ENCODE results near the gene NRXN2.
"Not testable (repeated sequence)": the region's sequence is repeated elsewhere in the genome, so short reads cannot be mapped to it uniquely, and the experiment has no call there.

Gene NRXN2

GRCh38 chr11:64719406-64719805 is 3.6 kb downstream of the NRXN2 start:
- DNase-seq = no peak

DNA sequence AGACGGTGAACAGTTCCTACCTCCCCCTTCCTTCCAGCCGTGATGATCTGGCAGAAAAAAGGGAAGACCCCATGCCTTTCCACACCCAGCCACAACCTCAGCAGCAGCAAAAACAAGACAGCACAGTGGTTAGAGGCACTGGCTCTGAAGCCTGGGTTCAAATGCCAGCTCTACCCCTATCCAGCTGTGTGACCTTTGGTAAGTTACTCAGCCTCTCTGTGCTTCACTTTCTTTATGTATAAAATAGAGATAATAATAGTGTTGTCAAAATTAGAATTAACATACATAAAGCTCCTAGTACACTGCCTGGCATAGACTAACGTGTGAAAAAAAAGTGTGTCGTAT is 4.2 kb downstream of the NRXN2 start:
- no peak for DNase-seq

DNA sequence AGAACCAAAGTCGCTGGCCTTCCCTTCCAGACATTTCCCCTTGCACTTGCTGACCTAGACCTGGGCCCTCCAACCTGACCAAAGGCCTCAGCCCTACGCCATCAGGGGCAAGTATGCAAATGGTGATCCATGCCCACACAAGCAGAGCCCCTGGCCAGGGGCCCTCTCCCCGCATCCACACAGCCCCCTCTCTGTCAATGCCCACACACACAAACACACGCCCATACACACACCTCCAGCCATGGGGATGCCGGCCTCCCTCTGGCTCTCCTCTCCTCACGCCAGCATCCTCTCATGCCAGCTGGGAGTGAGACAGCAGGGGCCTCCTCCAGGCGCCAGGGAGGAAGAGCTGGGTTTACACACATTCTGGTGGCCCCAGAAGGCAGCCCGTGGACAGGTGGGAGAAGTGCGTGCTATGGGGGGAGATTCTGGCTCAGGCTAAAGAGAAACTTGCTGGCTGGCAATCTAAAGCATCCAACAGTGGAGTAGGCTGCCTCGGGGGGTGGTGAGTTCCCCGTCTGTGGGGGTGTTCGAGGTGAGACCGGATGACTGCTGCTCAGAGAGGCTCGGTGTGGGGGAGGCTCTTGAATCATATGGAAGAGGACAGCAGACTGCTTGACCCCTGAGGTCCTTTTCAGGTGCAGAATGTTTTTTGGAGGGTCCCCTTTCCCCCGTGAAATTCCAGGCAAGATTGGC is 4.8 kb downstream of the NRXN2 start:
- DNase-seq = no peak

GRCh38 chr11:64717268-64717578 is 5.8 kb downstream of the NRXN2 start:
- no peak for DNase-seq

- no peak for DNase-seq
These were observed 6.3 kb downstream of the NRXN2 start for GRCh38 chr11:64716473-64717267.

GRCh38 chr11:64715756-64716472 is 7.1 kb downstream of the NRXN2 start:
- DNase-seq = no peak

- DNase-seq = no peak
These were observed 7.9 kb downstream of the NRXN2 start for GRCh38 chr11:64715110-64715509.

DNA sequence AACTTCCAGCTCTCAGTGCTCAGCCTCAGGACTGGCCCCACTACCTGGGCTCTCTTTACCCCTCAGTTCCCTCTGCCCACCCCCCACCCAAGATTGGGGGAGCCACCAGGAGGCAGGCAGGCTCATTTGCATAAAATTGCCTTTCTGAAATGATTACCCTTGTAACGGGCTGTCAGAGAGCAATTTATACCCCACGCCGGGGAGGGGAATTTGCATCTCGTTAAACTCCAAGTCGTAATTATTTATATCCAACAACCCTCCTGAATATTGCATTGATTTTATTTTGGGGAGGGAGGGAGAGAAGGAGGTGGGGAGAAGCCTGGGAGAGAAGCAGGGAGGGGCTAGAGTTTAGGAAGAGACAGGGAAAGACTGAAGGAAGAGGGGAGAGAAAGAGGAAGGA is 8.3 kb downstream of the NRXN2 start:
- DNase-seq = no peak

GRCh38 chr11:64713781-64714363 is 9.1 kb downstream of the NRXN2 start:
- no peak for DNase-seq

DNA sequence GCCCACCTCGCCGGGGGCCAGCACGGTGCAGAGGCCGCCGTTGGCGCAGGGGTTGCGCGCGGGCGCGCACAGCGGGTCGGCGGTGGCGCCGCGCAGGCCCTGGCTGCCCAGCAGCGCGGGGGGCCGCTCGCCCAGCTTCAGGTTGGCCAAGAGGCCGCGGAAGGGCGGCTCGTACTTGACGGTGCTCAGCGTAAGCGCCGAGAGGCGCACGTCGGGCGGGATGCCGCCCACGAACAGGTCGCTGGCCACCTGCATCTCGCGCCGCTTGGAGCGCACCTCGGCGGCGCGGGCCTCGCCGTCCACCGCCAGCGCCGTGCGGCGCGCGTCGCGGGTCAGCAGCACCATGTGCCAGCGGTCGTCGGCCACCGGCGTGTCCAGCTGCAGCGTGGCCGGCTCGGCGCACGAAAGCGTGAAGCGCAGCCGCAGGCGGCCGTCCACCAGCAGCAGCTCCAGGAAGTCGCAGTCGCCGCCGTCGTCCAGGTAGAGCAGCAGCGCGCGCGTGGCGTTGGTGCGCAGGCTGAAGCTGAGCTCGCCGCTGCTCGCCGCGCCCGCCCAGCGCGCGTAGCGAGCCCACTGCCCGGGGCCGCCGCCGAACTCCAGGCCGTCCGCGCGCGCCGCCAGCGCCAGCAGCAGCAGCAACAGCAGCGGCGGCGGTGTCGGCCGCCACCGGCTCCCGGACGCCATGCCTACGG is 9.8 kb downstream of the NRXN2 start:
- no peak for DNase-seq

- DNase-seq = no peak
These were observed 10.5 kb downstream of the NRXN2 start for GRCh38 chr11:64712430-64713015.

DNA sequence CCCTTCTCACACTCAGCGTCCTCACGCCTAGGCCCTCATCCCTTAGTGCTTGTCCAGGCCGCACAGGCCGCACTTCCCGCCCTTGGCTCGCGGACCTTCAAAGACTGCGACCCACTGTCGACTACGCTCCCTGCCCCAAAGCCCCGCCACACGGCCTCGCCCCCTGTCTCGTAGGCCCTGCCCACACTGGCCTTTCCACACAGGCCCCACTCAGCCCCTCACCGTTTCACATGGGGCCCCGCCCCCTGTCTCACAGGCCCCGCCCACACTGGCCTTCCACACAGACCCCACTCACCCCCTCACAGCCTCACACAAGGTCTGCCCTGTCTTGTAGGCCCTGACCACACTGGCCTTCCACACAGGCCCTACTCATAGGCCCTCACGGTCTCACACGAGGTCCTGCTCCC is 11.0 kb downstream of the NRXN2 start:
- DNase-seq = no peak

DNA sequence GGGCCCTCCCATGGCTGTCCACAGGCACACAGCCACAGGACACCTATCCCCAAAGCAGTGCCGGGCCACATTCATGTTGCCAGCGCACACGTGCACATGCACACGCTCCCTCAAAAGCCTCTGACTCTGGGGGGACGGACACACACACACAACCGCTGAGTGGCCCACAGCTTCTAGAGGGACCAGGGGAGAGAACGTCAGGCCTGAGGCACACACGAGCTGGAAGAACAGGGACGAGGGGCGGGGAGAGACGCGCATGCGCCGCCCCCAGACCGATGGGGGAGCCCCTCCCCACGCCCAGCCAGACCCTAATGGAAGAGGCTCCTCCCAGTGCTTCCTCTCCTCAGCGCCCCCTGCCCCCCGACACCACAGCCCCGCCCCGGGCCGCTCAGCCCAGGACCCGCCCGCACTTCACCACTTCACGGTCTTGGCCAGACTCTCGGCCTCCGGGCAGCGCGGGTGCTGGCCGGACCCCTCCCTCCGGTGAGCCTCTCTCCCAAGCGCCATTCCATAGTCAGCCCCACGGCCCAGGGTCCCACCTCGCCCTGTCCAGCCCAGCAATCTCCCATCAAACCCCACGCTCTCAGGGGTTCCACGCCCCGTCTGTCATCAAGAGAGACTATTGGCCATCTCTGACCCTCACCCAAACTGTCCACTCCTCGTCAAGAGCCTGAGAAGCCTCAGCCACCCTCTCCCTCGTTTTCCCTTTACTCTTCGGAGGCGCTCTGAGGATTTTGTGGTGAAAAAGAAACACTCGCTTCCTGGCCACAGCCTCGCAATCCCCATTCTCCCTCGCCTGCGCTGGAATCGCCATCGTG is 11.7 kb downstream of the NRXN2 start:
- no peak for DNase-seq

- no peak for DNase-seq
These were observed 12.4 kb downstream of the NRXN2 start for GRCh38 chr11:64710418-64711137.

- DNase-seq = no peak
These were observed 17.5 kb downstream of the NRXN2 start for GRCh38 chr11:64705501-64705900.

DNA sequence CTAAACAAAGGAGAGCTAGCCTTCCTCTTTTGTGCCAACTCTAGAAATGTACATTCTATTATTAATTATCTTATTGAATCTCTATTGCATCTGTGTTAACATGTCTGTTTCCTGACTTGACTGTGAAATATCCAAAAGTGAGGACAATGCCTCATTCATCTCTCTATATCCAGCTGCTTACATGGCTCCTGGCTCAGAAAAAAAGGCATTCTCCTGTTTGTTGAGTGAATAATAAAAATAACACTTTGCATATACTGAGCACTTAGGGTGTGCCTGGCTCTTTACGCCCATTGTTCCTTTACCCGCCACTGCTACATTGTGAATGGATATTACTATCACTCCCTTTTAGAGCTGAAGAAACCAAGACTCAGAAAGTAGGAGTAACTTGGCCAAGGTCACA is 19.9 kb downstream of the NRXN2 start:
- DNase-seq = no peak

GRCh38 chr11:64701956-64702355 is 21.0 kb downstream of the NRXN2 start:
- DNase-seq = not testable (repeated sequence)

DNA sequence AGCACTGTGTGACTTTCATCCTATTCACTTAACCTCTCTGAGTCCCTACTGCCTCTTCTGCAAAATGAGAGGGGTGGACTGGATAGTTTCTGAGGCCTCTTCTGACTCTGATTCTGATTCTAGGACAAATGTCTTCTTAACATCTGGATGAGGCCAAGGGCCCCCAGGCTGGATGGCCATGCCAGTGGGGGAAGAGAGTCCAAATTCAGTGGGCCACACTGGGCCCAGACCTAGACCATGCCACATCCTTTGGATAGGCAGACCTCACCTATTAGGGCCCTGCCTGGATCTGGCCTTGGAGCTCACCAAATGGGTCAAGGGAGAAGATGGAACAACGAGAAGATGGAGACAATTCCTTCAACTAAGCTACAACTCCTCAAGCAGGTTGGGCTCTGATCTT is 24.6 kb downstream of the NRXN2 start:
- DNase-seq = no peak

DNA sequence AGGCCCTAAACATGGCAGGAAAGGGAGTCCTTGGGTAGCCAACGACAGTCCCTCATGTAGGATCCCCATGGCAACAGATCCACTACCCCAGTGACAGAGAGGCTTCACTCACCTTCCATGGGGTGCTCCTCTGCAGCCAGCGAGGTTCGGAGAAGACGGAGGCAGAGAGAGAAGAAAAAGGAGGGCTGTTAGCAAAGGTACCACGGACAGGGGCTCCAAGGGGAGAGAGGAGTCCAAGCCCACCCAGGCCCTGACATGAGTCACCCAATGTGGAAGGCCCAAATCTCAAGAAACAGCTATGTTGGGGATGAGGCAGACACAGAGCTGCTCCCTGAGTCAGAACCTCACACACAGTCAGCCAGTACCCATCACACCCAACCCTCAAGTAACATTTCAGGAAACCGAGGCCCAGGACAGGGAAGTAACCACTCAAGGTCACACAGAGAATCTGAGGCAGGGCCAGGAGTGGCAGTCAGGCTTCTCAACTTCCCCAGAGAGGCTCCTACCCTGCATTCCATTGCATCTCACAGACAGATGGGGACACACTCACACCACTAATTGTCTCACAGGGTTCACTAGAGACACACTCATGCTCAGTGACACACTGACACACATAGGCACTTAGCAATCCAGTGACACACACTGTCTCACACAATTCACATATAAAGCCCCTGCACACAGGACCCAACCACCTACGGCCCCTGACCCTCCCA is 25.2 kb downstream of the NRXN2 start:
- no peak for DNase-seq

DNA sequence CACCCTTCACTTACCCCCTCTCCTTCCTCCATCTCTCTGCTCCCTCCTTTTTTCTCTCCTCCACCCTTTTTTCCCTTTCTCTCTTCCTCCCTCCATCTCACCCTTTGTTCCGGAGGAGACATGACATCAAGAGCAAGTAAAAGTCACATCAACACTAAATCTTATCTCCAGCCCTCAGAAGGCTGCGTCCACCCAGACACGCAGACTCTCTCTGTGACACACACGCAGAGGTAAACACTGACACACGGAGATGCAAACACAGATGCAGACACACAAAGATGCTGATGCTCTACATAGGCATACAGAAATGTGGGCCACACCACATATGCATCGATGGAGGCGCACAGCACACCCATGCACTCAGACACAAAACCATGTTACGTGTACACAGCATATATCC is 27.0 kb downstream of the NRXN2 start:
- no peak for DNase-seq

DNA sequence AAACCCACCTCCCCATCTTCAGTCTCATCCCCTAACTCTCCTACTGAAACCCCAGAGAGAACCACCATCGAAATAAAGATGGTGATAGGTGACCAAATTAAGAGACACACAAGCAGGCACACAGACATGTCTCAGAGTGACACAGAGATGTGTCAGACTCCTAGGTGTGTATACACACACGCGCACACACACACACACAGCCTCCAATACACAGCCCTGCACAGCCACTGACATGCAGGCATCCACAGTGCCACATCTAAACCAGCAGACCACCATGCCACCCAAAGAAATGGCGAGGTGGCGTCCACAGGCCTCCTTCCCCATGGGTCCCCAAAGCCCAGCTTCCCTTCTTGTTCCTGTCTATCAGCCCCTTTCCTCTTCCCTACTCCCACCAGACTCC is 27.4 kb downstream of the NRXN2 start:
- no peak for DNase-seq
